Fibroblast of lung (primary cell): ENCODE measurements around the gene TAPT1.

Experiments
- EZH2 ChIP-seq: IDR thresholded peaks from 2 replicates; pipeline ENCODE4 v1.5.1; 2012; ENCODE audit warnings: low read length, control low read depth, mild to moderate bottlenecking; ENCODE audit errors: missing control alignments
- TF ChIP-seq, protein P1 (sequence below), 2 donors: IDR thresholded peaks in 1 of 2; conservative IDR thresholded peaks in 1 of 2; 1 replicate in 1 of 2; 2 replicates in 1 of 2; pipeline ENCODE4 v1.5.1; 2011 to 2012; ENCODE audit warnings: low read length in 2 of 2, control low read depth in 1 of 2, inconsistent platforms in 1 of 2, low read depth in 1 of 2, mild to moderate bottlenecking in 1 of 2

GRCh38 chr4:16239086-16239485, 12.8 kb upstream of the TAPT1 start:
- TF ChIP-seq, protein P1, sequence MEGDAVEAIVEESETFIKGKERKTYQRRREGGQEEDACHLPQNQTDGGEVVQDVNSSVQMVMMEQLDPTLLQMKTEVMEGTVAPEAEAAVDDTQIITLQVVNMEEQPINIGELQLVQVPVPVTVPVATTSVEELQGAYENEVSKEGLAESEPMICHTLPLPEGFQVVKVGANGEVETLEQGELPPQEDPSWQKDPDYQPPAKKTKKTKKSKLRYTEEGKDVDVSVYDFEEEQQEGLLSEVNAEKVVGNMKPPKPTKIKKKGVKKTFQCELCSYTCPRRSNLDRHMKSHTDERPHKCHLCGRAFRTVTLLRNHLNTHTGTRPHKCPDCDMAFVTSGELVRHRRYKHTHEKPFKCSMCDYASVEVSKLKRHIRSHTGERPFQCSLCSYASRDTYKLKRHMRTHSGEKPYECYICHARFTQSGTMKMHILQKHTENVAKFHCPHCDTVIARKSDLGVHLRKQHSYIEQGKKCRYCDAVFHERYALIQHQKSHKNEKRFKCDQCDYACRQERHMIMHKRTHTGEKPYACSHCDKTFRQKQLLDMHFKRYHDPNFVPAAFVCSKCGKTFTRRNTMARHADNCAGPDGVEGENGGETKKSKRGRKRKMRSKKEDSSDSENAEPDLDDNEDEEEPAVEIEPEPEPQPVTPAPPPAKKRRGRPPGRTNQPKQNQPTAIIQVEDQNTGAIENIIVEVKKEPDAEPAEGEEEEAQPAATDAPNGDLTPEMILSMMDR (conservative IDR thresholded peaks at IDR 0.05 in 1 of 2, IDR thresholded peaks at IDR 0.05 in 1 of 2; ENCODE audit: low read depth in 1 of 2, low read length in 2 of 2), result no peak
- TF ChIP-seq EZH2, result no peak
